SK-N-SH (cell line): ENCODE data around the gene SORBS2. TPM values are rescaled to one million over a fixed set of nuclear protein-coding genes. Genes with fewer than 3 reads are reported as not detected.

Experiments
- CTCF ChIA-PET: fragments of 300-600, 350-600 bp; formaldehyde crosslinking; extraction: SDS; loops from one replicate; lab custom pipeline; 2021; lab: Yijun Ruan, JAX
- POLR2A ChIA-PET: fragments of 350-600 bp; sonication (Branson Sonifier 250); formaldehyde crosslinking; extraction: SDS; loops from one replicate; lab custom pipeline; 2020; ENCODE audit warnings: antibody characterized with exemption, inconsistent platforms; lab: Yijun Ruan, JAX
- DNase-seq: peaks from one replicate; pipeline ENCODE4 v3.0.0; 2012
- H2AFZ ChIP-seq: fragments of 200-600 bp; sonication (generic); 2 replicates; pipeline ENCODE4 v1.8.1; 2016; ENCODE audit warnings: antibody characterized with exemption, mild to moderate bottlenecking, low read depth
- H3F3A ChIP-seq: fragments of 200-600 bp; sonication (generic); replicated peaks from 2 replicates; pipeline ENCODE3; 2016; ENCODE audit warnings: antibody characterized with exemption, mild to moderate bottlenecking; ENCODE audit not compliant: insufficient read depth
- H3K27ac ChIP-seq, 2 experiments: fragments of 200-500 bp in 1 of 2; fragments of 200-600 bp in 1 of 2; sonication (Bioruptor generic) in 1 of 2; sonication (generic), shearing (Covaris generic) in 1 of 2; 2 replicates each; pipeline versions ENCODE4 v1.5.1 to v1.6.1; 2014 to 2016; ENCODE audit warnings: low read depth in 2 of 2, inconsistent platforms in 1 of 2, low read length in 1 of 2, mild to moderate bottlenecking in 1 of 2, mixed read lengths in 1 of 2
- H3K27me3 ChIP-seq: fragments of 200-600 bp; sonication (generic), shearing (Covaris generic); 2 replicates; pipeline ENCODE4 v1.6.1; 2016; ENCODE audit warnings: mixed run types; ENCODE audit not compliant: insufficient read depth
- H3K36me3 ChIP-seq, 2 experiments: fragments of 200-500 bp in 1 of 2; fragments of 200-600 bp in 1 of 2; sonication (Bioruptor generic) in 1 of 2; sonication (generic) in 1 of 2; replicated peaks in 1 of 2; 2 replicates each; pipeline versions ENCODE3 to v1.5.1; 2014 to 2016; ENCODE audit warnings: low read length in 1 of 2, mild to moderate bottlenecking in 1 of 2; ENCODE audit not compliant: insufficient read depth in 2 of 2, control insufficient read depth in 1 of 2
- H3K4me1 ChIP-seq, 2 experiments: fragments of 200-500 bp in 1 of 2; fragments of 200-600 bp in 1 of 2; sonication (Bioruptor generic) in 1 of 2; sonication (generic), shearing (Covaris generic) in 1 of 2; 2 replicates each; pipeline versions ENCODE4 v1.5.1 to v1.6.1; 2014 to 2016; ENCODE audit warnings: low read depth in 1 of 2, low read length in 1 of 2, mixed run types in 1 of 2; ENCODE audit not compliant: insufficient read depth in 2 of 2, control insufficient read depth in 1 of 2
- H3K4me2 ChIP-seq: fragments of 200-600 bp; sonication (generic), shearing (Covaris generic); 2 replicates; pipeline ENCODE4 v1.6.1; 2017; ENCODE audit warnings: mixed run types
- H3K4me3 ChIP-seq, 2 experiments: fragments of 200-500 bp in 1 of 2; fragments of 200-600 bp in 1 of 2; sonication (Bioruptor generic) in 1 of 2; sonication (generic), shearing (Covaris generic) in 1 of 2; 2 replicates each; pipeline versions ENCODE4 v1.5.1 to v1.8.1; 2014 to 2016; ENCODE audit warnings: low read depth in 2 of 2, inconsistent platforms in 1 of 2, low read length in 1 of 2, mild to moderate bottlenecking in 1 of 2, mixed read lengths in 1 of 2, moderate library complexity in 1 of 2
- H3K79me2 ChIP-seq: fragments of 200-600 bp; sonication (generic); 2 replicates; pipeline ENCODE4 v1.8.1; 2017; ENCODE audit warnings: mild to moderate bottlenecking; ENCODE audit not compliant: insufficient read depth
- H3K9ac ChIP-seq: fragments of 200-600 bp; sonication (generic); 2 replicates; pipeline ENCODE4 v1.6.1; 2017; ENCODE audit warnings: mixed run types
- H3K9me2 ChIP-seq: fragments of 200-600 bp; sonication (generic); 2 replicates; pipeline ENCODE4 v1.6.1; 2017; ENCODE audit warnings: mixed run types
- H3K9me3 ChIP-seq: fragments of 200-600 bp; sonication (generic); 2 replicates; pipeline ENCODE4 v1.6.1; 2017; ENCODE audit warnings: mixed run types, mild to moderate bottlenecking, moderate library complexity
- H4K20me1 ChIP-seq: fragments of 200-600 bp; sonication (generic); 2 replicates; pipeline ENCODE4 v1.6.1; 2017; ENCODE audit warnings: mild to moderate bottlenecking, mixed run types; ENCODE audit not compliant: insufficient read depth
- CHD2 ChIP-seq: fragments of 150-350 bp; IDR thresholded peaks from 2 replicates; pipeline ENCODE4 v1.6.1; 2018; ENCODE audit warnings: low read length; ENCODE audit not compliant: partially characterized antibody
- CTCF ChIP-seq: fragments of 200-600 bp; sonication (generic); IDR thresholded peaks from 2 replicates; pipeline ENCODE4 v1.6.1; 2017; ENCODE audit warnings: antibody characterized with exemption, mild to moderate bottlenecking, moderate library complexity
- ELF1 ChIP-seq: IDR thresholded peaks from 2 replicates; pipeline ENCODE4 v1.4.0; 2012
- EP300 ChIP-seq, 2 experiments: IDR thresholded peaks; 2 replicates each; pipeline versions ENCODE4 v1.4.0 to v1.6.1; 2012; ENCODE audit warnings: borderline replicate concordance in 1 of 2, low read depth in 1 of 2, low read length in 1 of 2
- EZH2phosphoT487 ChIP-seq: fragments of 200-600 bp; sonication (generic); IDR thresholded peaks from 2 replicates; pipeline ENCODE4 v1.6.1; 2017; ENCODE audit warnings: low read depth, mixed run types, mild to moderate bottlenecking, antibody characterized with exemption, moderate library complexity, borderline replicate concordance
- FOSL2 ChIP-seq: IDR thresholded peaks from 2 replicates; pipeline ENCODE4 v1.4.0; 2012; ENCODE audit warnings: low read depth, mild to moderate bottlenecking, moderate library complexity, borderline replicate concordance
- FOXM1 ChIP-seq: IDR thresholded peaks from 2 replicates; pipeline ENCODE4 v1.4.0; 2012; ENCODE audit warnings: low read depth, mild to moderate bottlenecking
- GABPA ChIP-seq: IDR thresholded peaks from 2 replicates; pipeline ENCODE4 v1.4.0; 2012; ENCODE audit warnings: low read depth, mild to moderate bottlenecking
- GATA2 ChIP-seq: sonication (generic); formaldehyde crosslinking; IDR thresholded peaks from 2 replicates; pipeline ENCODE4 v1.5.0; 2020; ENCODE audit warnings: mild to moderate bottlenecking, missing genetic modification reagents
- JUND ChIP-seq: IDR thresholded peaks from 2 replicates; pipeline ENCODE4 v1.4.0; 2012
- MEF2A ChIP-seq: IDR thresholded peaks from 2 replicates; pipeline ENCODE4 v1.4.0; 2012; ENCODE audit warnings: low read depth, borderline replicate concordance
- MXI1 ChIP-seq: IDR thresholded peaks from 2 replicates; pipeline ENCODE4 v1.6.1; 2012; ENCODE audit warnings: mild to moderate bottlenecking, low read depth, low read length, improper control_type of control experiment
- NFIC ChIP-seq: IDR thresholded peaks from 2 replicates; pipeline ENCODE4 v1.4.0; 2012; ENCODE audit warnings: borderline replicate concordance
- NRF1 ChIP-seq: IDR thresholded peaks from 2 replicates; pipeline ENCODE4 v1.6.1; 2012; ENCODE audit warnings: low read depth, mild to moderate bottlenecking, low read length
- RCOR1 ChIP-seq: fragments of 150-350 bp; IDR thresholded peaks from 2 replicates; pipeline ENCODE4 v1.6.1; 2017; ENCODE audit warnings: antibody characterized with exemption, low read length
- RFX5 ChIP-seq: IDR thresholded peaks from 2 replicates; pipeline ENCODE4 v1.6.1; 2012; ENCODE audit warnings: mild to moderate bottlenecking, improper control_type of control experiment, low read length
- RXRA ChIP-seq: IDR thresholded peaks from 2 replicates; pipeline ENCODE4 v1.4.0; 2012; ENCODE audit warnings: low read depth, mild to moderate bottlenecking, borderline replicate concordance
- TAF1 ChIP-seq: IDR thresholded peaks from 2 replicates; pipeline ENCODE4 v1.6.1; 2012; ENCODE audit warnings: low read depth, mild to moderate bottlenecking, low read length, moderate library complexity, borderline replicate concordance
- TEAD4 ChIP-seq: IDR thresholded peaks from 2 replicates; pipeline ENCODE4 v1.4.0; 2012; ENCODE audit warnings: mild to moderate bottlenecking, borderline replicate concordance; ENCODE audit not compliant: insufficient read depth
- WGBS: methylation state at CpG from one replicate; pipeline ENCODE4 v1.1.6; 2017; ENCODE audit warnings: low lambda C conversion rate; 5-methylcytosine and 5-hydroxymethylcytosine counted together
- polyA plus RNA-seq, 3 experiments: library from polyadenylated mRNA; depleted of rRNA; stranded (reverse); fragments of >200 nt; gene quantifications; 2 replicates each; pipeline ENCODE4 v1.2.3, GENCODE V29; 2012
- TF ChIP-seq, protein P1 (sequence below): IDR thresholded peaks from 2 replicates; pipeline ENCODE4 v1.4.0; 2012; ENCODE audit warnings: low read depth, borderline replicate concordance
- TF ChIP-seq, protein P2 (sequence below): IDR thresholded peaks from 2 replicates; pipeline ENCODE4 v1.4.0; 2012; ENCODE audit warnings: low read depth, borderline replicate concordance
- TF ChIP-seq, protein P3 (sequence below): IDR thresholded peaks from 2 replicates; pipeline ENCODE4 v1.4.0; 2012; ENCODE audit warnings: low read depth
- TF ChIP-seq, protein P4 (sequence below): IDR thresholded peaks from 2 replicates; pipeline ENCODE4; 2012

The SORBS2 gene
- polyA plus RNA-seq, 1 of the 3 experiments (the other 2 are of a cell fraction) = 2.5 TPM

GRCh38 chr4:185826381-185826780, 14.4 kb upstream of the SORBS2 start:
- H3K27ac ChIP-seq = no peak overlapping the region
- H3F3A ChIP-seq = no peaks in the 10 kb centered on the region
- H3K4me3 ChIP-seq = no peak overlapping the region
- no peaks in the 10 kb centered on the region for H3K79me2 ChIP-seq
- no peaks in the 10 kb centered on the region for H3K9me2 ChIP-seq
- ChIA-PET POLR2A (no interaction called here), CTCF (interaction anchor here (1.4 kb wide), 1 partner anchor 195 kb away, joined by 4 read pairs; no protein-coding TSS in a partner anchor)
- DNase-seq = no peak
- H3K4me1 ChIP-seq = no peaks in the 10 kb centered on the region
- no peak overlapping the region for H3K9ac ChIP-seq
- TF ChIP-seq, protein P1, sequence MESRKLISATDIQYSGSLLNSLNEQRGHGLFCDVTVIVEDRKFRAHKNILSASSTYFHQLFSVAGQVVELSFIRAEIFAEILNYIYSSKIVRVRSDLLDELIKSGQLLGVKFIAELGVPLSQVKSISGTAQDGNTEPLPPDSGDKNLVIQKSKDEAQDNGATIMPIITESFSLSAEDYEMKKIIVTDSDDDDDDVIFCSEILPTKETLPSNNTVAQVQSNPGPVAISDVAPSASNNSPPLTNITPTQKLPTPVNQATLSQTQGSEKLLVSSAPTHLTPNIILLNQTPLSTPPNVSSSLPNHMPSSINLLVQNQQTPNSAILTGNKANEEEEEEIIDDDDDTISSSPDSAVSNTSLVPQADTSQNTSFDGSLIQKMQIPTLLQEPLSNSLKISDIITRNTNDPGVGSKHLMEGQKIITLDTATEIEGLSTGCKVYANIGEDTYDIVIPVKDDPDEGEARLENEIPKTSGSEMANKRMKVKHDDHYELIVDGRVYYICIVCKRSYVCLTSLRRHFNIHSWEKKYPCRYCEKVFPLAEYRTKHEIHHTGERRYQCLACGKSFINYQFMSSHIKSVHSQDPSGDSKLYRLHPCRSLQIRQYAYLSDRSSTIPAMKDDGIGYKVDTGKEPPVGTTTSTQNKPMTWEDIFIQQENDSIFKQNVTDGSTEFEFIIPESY = no peak
- no peak for TF ChIP-seq ELF1
- TF ChIP-seq TEAD4 = no peak
- no peak for TF ChIP-seq RCOR1
- no peak for TF ChIP-seq EZH2phosphoT487
- TF ChIP-seq, protein P2, sequence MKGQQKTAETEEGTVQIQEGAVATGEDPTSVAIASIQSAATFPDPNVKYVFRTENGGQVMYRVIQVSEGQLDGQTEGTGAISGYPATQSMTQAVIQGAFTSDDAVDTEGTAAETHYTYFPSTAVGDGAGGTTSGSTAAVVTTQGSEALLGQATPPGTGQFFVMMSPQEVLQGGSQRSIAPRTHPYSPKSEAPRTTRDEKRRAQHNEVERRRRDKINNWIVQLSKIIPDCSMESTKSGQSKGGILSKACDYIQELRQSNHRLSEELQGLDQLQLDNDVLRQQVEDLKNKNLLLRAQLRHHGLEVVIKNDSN = no peak
- TF ChIP-seq GATA2 = no peak
- TF ChIP-seq, protein P3, sequence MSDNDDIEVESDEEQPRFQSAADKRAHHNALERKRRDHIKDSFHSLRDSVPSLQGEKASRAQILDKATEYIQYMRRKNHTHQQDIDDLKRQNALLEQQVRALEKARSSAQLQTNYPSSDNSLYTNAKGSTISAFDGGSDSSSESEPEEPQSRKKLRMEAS = no peak
- no peak for TF ChIP-seq JUND
- TF ChIP-seq RXRA = no peak
- WGBS = 26% methylated on average over 1 of the region's 1 CpG
- no peaks in the 10 kb centered on the region for H3K36me3 ChIP-seq
- no peaks in the 10 kb centered on the region for H3K27me3 ChIP-seq
- no peaks in the 10 kb centered on the region for H3K9me3 ChIP-seq
- H3K4me2 ChIP-seq = no peak overlapping the region
- H2AFZ ChIP-seq = no peak overlapping the region
- no peaks in the 10 kb centered on the region for H4K20me1 ChIP-seq

GRCh38 chr4:185825737-185826136, 13.7 kb upstream of the SORBS2 start:
- Histone ChIP-seq H3K4me3 (no peak overlapping the region), H3K4me1 (no peaks in the 10 kb centered on the region), H3K79me2 (no peaks in the 10 kb centered on the region), H2AFZ (no peak overlapping the region), H3K9me3 (no peaks in the 10 kb centered on the region), H3K36me3 (no peaks in the 10 kb centered on the region), H3K27ac (no peak overlapping the region), H4K20me1 (no peaks in the 10 kb centered on the region), H3K4me2 (no peak overlapping the region), H3K9me2 (no peaks in the 10 kb centered on the region), H3K27me3 (no peaks in the 10 kb centered on the region), H3K9ac (no peak overlapping the region), H3F3A (no peaks in the 10 kb centered on the region)
- WGBS = 79% methylated on average over 6 of the region's 6 CpGs
- DNase-seq = no peak
- ChIA-PET POLR2A (no interaction called here), CTCF (interaction anchor here (1.4 kb wide), 1 partner anchor 196 kb away, joined by 4 read pairs; no protein-coding TSS in a partner anchor)
- TF ChIP-seq JUND (no peak), TEAD4 (no peak), NRF1 (no peak), RXRA (no peak), CTCF (no peak), RFX5 (no peak), GABPA (no peak), FOXM1 (no peak), TAF1 (no peak), EP300 (IDR thresholded peaks at IDR 0.05; ENCODE audit: borderline replicate concordance in 1 of 2, low read depth in 1 of 2, low read length in 1 of 2) (no peak), MXI1 (no peak), CHD2 (no peak), NFIC (no peak), RCOR1 (no peak), FOSL2 (no peak), MEF2A (no peak)
- TF ChIP-seq, protein P4, sequence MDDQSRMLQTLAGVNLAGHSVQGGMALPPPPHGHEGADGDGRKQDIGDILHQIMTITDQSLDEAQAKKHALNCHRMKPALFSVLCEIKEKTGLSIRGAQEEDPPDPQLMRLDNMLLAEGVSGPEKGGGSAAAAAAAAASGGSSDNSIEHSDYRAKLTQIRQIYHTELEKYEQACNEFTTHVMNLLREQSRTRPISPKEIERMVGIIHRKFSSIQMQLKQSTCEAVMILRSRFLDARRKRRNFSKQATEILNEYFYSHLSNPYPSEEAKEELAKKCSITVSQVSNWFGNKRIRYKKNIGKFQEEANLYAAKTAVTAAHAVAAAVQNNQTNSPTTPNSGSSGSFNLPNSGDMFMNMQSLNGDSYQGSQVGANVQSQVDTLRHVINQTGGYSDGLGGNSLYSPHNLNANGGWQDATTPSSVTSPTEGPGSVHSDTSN = no peak
